NCI-H526 (cell line): Measurements from ENCODE around the gene PARN.
"Not testable (repeated sequence)": the region's sequence is repeated elsewhere in the genome, so short reads cannot be mapped to it uniquely, and the experiment has no call there.

Experiments
- DNase-seq, 2 experiments: peaks; one replicate each; lab custom pipeline; 2025; lab: John Stamatoyannopoulos, UW

Gene PARN

DNA sequence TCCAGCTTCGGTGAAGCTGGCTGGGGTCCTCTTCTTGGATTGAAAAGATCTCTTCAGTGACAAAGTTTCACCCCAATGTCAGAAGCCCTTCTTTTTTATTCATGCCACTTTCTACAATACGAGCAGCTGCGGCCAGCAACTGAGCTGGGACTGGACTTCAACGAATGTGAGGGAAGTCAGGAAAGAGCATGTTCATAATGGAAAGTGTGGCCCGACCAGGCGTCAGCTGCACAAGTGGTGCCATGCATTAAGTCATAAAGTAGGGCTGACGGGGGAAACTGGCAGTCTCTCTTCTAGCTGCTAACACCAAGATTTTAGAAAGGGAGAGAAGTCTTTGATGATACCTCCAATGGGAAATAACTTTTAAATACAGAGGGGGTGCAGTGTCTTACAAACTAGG, 192.6 kb downstream of the PARN start:
- DNase-seq, result no peak

DNA sequence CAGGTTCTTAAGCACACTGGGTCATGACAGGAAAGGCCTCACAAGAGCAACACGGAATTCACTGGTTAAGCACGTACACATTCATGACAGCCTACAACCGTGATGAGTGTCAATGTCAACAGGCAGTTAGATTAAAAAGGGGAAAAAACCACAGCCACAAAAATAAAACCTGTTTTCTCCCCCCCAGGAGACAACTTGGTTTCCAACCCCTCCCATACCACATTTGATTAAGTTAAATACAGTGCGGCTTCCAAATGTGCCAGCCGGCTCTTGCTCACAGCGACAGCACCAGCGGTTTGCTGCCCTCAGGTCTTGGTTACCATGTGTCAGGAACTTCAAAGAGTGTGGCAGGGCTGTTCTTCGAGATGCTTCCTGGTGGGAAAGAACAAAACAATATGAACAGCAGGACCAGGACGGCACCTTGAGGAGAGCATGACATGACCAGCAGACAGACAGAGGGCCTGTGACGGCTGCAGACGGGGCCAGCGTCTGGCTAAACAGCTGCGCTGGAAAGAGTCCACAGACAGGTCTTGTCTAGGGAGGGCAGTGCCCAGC, 193.6 kb downstream of the PARN start:
- DNase-seq, result no peak

- no peak for DNase-seq
Observed at GRCh38 chr16:14434860-14435259, 195.2 kb downstream of the PARN start.

DNA sequence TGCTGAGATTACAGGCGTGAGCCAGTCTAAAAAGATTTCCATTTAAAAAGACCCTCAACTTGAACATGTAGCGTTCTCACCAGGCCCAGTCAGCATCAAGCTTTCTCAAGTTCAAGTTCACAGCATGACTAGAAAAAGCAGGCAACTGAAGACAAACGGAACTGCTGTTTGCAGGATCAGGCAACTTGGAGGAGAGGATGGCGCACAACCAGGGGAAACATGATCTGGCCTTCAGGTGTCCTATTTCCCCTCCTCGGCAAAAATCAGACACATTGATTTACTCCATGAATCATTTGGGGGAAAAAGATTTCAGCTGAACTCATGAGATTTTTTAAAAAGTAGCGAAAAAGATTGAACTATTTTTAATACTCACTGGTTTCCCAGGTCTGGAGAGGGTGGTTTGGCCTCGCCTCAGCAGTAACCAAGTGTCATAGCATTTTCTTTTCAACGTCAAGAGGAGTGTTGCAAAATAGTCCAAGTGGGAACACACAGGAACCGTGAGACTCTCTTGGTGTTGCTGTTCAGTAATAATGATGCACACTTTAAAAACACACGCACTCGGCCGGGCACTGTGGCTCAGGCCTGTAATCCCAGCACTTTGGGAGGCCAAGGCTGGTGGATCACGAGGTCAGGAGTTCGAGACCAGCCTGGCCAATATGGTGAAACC, 201.0 kb downstream of the PARN start:
- not testable (repeated sequence) for DNase-seq

DNA sequence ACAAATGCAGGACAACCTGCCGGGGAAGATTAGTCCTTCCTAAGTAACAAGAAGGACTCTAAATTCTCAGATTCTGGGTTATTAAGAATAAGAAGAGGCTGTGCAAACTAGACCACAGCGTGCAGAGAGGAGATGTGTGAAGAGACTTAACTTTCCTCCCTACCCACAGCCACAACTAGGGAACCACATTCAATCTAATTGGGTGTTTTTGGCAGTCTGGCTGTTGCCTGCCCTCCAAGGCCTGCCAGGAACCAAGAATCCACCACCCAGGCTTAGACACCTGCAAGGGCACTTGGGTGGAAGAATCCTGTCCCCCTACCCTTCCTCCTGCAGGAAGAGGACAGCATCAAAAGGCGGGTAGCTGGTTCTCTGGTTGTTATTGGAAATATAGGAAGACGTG, 202.0 kb downstream of the PARN start:
- no peak for DNase-seq

- DNase-seq, result no peak
Observed at GRCh38 chr16:14427371-14427948, 202.6 kb downstream of the PARN start.

- no peak for DNase-seq
Observed at GRCh38 chr16:14424595-14424994, 205.5 kb downstream of the PARN start.

DNA sequence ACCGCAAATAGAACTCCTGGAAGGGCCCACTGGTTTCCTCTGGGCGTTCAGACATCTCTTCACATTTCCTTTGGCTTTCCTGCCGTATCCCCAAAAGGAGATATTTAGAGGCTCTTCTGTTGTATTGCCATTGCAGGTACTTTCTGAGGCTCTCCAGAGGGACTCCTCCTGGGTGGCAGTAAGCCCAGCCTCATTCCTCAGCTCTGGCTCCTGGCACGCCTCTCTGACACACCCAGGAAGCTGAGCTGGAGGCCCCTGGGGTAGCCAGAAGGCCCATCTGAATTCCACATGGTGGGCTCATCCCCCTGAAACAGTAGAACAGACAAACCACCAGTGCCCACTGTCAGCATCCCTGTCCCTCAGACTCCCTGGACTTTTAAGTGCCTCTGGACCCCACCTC, 206.7 kb downstream of the PARN start:
- DNase-seq, result no peak

- DNase-seq, result no peak
Observed at GRCh38 chr16:14420721-14421488, 209.2 kb downstream of the PARN start.

GRCh38 chr16:14420243-14420642, 209.8 kb downstream of the PARN start:
- DNase-seq, result not testable (repeated sequence)

- DNase-seq, result no peak
Observed at GRCh38 chr16:14419817-14420216, 210.2 kb downstream of the PARN start.

DNA sequence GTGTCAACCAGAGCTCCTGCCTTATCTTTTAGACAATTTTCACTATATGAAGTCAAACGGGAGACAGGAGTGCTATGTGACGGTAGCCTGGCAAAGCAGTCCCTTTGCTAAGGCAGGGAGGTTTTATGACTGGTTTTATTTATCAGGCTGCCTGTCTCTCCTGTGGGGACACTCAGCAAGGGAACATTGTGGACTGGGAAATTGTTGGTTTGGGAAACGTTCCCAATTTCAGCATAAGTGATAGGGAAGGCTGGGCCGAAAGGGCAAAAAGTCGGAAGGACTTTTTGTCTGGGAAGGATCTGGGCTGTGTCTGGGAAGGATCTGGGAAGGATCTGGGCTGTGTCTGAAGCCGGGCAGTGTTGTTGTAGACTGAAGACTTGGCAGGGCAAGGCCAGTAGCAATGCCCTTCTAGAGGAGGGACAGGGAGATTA, 211.2 kb downstream of the PARN start:
- DNase-seq, result no peak

DNA sequence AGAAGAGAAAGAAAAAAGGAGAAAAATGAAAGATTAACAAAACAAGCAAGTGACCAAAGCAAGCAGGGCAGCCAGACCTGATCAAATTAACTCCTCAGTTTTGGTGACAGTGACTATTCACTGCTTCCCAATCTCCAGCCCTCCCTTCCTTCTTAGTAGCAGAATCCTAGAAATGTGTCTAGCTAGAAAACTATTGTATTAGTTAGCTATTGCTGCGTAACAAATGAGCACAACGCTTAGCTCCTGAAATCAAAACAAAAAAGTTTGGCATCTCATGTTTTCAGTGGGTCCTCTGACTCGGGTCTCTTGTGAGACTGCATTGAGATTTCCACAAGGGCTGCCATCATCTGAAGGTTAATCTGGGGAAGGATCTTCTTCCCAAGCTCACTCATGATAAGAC, 213.9 kb downstream of the PARN start:
- DNase-seq, result no peak

DNA sequence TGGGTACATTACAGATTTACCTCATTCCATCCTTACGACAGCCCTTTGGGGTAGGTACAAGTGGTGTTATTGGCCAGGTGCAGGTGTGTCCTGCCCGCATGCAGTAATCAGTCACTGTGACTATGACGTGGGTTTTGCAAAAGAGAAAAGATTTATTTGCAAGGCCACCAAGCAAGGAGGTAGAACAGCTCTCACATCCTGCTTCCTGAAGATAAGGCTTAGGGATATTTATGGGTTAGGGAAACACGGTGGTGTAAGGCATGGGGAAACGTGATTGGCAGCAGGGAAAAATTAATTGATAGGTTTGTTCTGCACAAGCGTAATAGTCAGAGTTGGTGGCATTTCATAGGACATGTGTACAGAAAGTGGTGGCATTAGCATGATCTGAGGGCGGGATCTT, 214.8 kb downstream of the PARN start:
- no peak for DNase-seq

DNA sequence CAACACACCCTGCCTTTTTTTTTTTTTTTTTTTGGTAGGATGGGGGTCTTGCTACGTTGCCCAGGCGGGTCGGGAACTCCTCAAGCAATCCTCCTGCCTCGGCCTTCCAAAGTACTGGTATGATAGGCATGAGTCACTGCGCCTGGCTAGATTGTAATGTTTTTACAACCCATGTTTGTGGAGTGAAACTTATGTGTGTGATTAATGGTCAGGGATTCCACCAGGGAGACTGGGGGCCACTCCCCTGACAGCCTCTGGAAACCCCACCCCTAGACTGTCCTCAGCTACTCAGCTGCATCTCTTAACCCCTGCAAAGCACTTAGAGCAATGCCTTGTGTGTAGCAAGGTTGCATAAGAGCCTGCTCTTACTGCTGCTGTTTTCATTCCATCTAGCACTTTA, 220.5 kb downstream of the PARN start:
- DNase-seq, result no peak

- DNase-seq, result no peak
Observed at GRCh38 chr16:14407786-14408399, 222.2 kb downstream of the PARN start.

DNA sequence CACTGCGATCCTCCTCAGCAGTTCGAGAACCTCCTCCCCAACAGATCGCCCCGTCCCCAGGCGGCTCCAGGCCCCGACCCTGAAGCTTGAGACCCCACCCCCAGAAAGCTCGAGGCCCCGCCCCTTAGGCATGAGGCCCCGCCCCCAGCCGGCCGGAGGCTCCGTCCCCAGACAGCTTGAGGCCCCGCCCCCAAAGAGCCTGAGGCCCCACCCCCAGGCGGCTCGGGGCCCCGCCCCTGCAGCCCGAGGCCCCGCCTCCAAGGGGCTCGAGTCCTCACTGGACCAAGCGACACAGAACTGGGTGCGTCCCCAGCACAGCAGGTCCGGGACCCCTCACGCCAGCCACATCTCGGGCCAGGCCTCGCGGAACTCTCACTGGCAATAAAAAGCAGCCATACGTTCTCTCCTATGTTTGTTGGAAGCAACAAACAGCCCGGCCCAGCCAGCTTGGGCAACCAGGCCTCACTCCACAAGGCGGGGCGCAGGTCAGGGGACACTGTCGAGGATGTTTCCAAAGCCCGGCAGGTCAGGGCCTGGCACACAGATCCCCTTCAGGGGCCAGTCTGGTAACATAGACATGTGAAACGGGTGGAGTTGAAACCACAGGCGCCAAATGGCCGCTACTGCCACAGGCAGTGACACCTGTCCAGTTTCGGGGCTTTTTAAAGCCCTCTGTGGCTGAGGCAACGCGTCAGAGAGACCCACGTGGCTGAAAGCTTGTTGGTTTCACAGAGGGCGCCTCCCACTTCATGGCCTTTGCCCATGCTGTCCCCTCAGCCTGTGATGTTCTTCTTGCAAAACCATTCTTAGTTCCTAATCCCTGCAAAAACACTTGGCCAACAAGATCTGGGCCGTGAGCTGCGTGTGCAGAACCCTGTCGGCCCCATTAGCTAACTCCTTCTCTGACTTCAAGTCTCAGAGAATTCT, 224.2 kb downstream of the PARN start:
- peak in 1 of 2 experiments; percentile 22 for DNase-seq

- DNase-seq, result not testable (repeated sequence)
Observed at GRCh38 chr16:14403001-14403389, 227.1 kb downstream of the PARN start.

- not testable (repeated sequence) for DNase-seq
Observed at GRCh38 chr16:14402114-14403000, 227.7 kb downstream of the PARN start.

- not testable (repeated sequence) for DNase-seq
Observed at GRCh38 chr16:14401711-14402061, 228.4 kb downstream of the PARN start.
